Heart left ventricle (tissue), 16 donors: ENCODE measurements around the gene CD247. TPM values are rescaled to one million over a fixed set of nuclear protein-coding genes. Genes with fewer than 3 reads are reported as not detected.

Experiments
- ATAC-seq, 4 donors: fragments of 200-7000 bp; cut with Tn5 transposase; one replicate each; pipeline ENCODE4 v1.9.1; 2020 to 2022; ENCODE audit warnings: moderate library complexity in 4 of 4, mild to moderate bottlenecking in 3 of 4, moderate number of reproducible peaks in 1 of 4
- DNase-seq, 5 donors: peaks; one replicate each; pipeline ENCODE4 v3.0.0-alpha.2; 2020
- H3K27ac ChIP-seq, 12 donors: fragments of 200-600 bp; sonication (generic) in 4 of 12; one replicate each; pipeline versions ENCODE4 v1.5.0 to v1.8.0; 2016 to 2022; ENCODE audit warnings: mild to moderate bottlenecking in 2 of 12
- H3K27me3 ChIP-seq, 9 donors: fragments of 200-600 bp; sonication (generic) in 2 of 9; one replicate each; pipeline versions ENCODE4 v1.5.1 to v1.8.0; 2016 to 2022; ENCODE audit warnings: mild to moderate bottlenecking in 3 of 9
- H3K36me3 ChIP-seq, 9 donors: fragments of 200-600 bp; sonication (generic) in 2 of 9; one replicate each; pipeline versions ENCODE4 v1.5.0 to v1.8.0; 2018 to 2022; ENCODE audit warnings: mild to moderate bottlenecking in 2 of 9
- H3K4me1 ChIP-seq, 12 donors: fragments of 200-600 bp; sonication (generic) in 4 of 12; one replicate each; pipeline versions ENCODE4 v1.5.0 to v1.8.0; 2016 to 2022; ENCODE audit warnings: mild to moderate bottlenecking in 3 of 12
- H3K4me3 ChIP-seq, 12 donors: fragments of 200-600 bp; sonication (generic) in 4 of 12; one replicate each; pipeline versions ENCODE4 v1.5.0 to v1.8.0; 2017 to 2022; ENCODE audit warnings: mild to moderate bottlenecking in 9 of 12, moderate library complexity in 4 of 12
- H3K9me3 ChIP-seq, 12 donors: fragments of 200-600 bp; sonication (generic) in 4 of 12; one replicate each; pipeline versions ENCODE4 v1.5.0 to v1.8.0; 2016 to 2022; ENCODE audit warnings: mild to moderate bottlenecking in 1 of 12
- POLR2A ChIP-seq, 2 donors: fragments of 450-650 bp; IDR thresholded peaks; one replicate each; pipeline ENCODE4 v1.6.1; 2017; ENCODE audit warnings: antibody characterized with exemption in 2 of 2, mild to moderate bottlenecking in 2 of 2, moderate library complexity in 2 of 2
- WGBS, 4 donors: extraction: QIAGEN DNeasy Blood & Tissue Kit in 2 of 4; methylation state at CpG; one replicate each; pipeline versions ENCODE4 v1.1.5 to v1.1.7; 2013 to 2018; 5-methylcytosine and 5-hydroxymethylcytosine counted together
- intact Hi-C, 10 donors: fragments of 100-400 bp; cut with DNase I; formaldehyde crosslinking; loops; one replicate each; pipeline versions ENCODE4 v1.11.1 to v1.14.2; 2022
- polyA plus RNA-seq, 2 donors: library from polyadenylated mRNA; stranded (reverse); fragments of 200-250 nt; gene quantifications; one replicate each; pipeline ENCODE4 v1.2.3, GENCODE V29; 2013
- total RNA-seq, 9 donors: library from RNA; depleted of rRNA in 2 of 9; stranded (reverse); fragments of >200 nt in 2 of 9; fragmentation: NEBNext Ultra II Directional in 3 of 9; extraction: Animal tissue kit (Norgen Biotek cat#: 25700) in 3 of 9; gene quantifications; one replicate each; pipeline versions ENCODE4 v1.1.0 to v1.2.4, GENCODE V29; 2016 to 2023
- TF ChIP-seq, protein P1 (sequence below), 12 donors: fragments of 200-600 bp; sonication (generic) in 4 of 12; IDR thresholded peaks; one replicate each; pipeline versions ENCODE4 v1.5.0 to v1.8.0; 2018 to 2022; ENCODE audit warnings: antibody characterized with exemption in 12 of 12, mild to moderate bottlenecking in 5 of 12
- donor health status: ischemic (EF 13 %, LVEDD 7.1; RV severe dilation, severe dysfunction).
- donor health status: healthy with polysubstance abuse.
- donor health status: DM: no; HTN: yes; CAD: no.
- donor health status: DM: no; HTN: no; CAD: no.
- donor health status: ischemic (EF 25% LVEDD 6.9; RV normal size, moderate dysfunction).
- donor health status: ischemic (EF 25% LVEDD 5.7; RV mildly dilated, moderate dysfunction).
- donor health status: healthy.
- donor health status: DM: yes; HTN: yes; CAD: no.
- donor health status: ischemic (EF 35%, LVEDD 5.7; RV mildly dilated, moderate dysfunction).
- donor health status: nonischemic (EF 11% LVEDD 7.7; RV severe dilation, severe dysfunction).
- donor health status: DM: yes; HTN: yes; CAD: no.
- donor health status: PGD.
- donor health status: ischemic (EF 29% LVEDD 5.4; RV normal size, mild dysfunction).
- donor health status: nonischemic (EF 23%, LVEDD 6.1; RV moderate dilation, normal function).

The CD247 gene
- total and polyA plus RNA-seq, 11 donors, result 0.19 to 7.6 (median 0.47) TPM; not detected in 1

GRCh38 chr1:167439301-167439988, 78.9 kb downstream of the CD247 start:
- 4 to 15% (median 7%) methylated on average over 22 to 49 of the region's 49 CpGs for WGBS, 4 donors
- Histone ChIP-seq H3K4me3 (peak overlapping the region in 10 of 12 donors; percentile 20 to 57 (median 42)), H3K4me1 (peaks cover 0 to 14% (median 9%) of the 10 kb centered on the region in 12 donors), H3K27ac (no peak overlapping the region), H3K9me3 (no peaks in the 10 kb centered on the region), H3K27me3 (peaks cover 0 to 18% (median 10%) of the 10 kb centered on the region in 9 donors), H3K36me3 (no peaks in the 10 kb centered on the region)
- peak in 2 of 4 donors; percentile 33 to 53 for ATAC-seq
- peak in 2 of 5 donors; percentile 41 to 44 for DNase-seq
- intact Hi-C loops, result no loop called here
- TF ChIP-seq, protein P1, sequence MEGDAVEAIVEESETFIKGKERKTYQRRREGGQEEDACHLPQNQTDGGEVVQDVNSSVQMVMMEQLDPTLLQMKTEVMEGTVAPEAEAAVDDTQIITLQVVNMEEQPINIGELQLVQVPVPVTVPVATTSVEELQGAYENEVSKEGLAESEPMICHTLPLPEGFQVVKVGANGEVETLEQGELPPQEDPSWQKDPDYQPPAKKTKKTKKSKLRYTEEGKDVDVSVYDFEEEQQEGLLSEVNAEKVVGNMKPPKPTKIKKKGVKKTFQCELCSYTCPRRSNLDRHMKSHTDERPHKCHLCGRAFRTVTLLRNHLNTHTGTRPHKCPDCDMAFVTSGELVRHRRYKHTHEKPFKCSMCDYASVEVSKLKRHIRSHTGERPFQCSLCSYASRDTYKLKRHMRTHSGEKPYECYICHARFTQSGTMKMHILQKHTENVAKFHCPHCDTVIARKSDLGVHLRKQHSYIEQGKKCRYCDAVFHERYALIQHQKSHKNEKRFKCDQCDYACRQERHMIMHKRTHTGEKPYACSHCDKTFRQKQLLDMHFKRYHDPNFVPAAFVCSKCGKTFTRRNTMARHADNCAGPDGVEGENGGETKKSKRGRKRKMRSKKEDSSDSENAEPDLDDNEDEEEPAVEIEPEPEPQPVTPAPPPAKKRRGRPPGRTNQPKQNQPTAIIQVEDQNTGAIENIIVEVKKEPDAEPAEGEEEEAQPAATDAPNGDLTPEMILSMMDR (IDR thresholded peaks at IDR 0.05), result peak in 3 of 12 donors; percentile 25 to 27 (median 26)
- TF ChIP-seq POLR2A (IDR thresholded peaks at IDR 0.05), result no peak

- Histone ChIP-seq H3K27ac (no peak overlapping the region), H3K4me3 (peak overlapping the region in 1 of 12 donors; percentile 57), H3K36me3 (no peaks in the 10 kb centered on the region), H3K9me3 (no peaks in the 10 kb centered on the region), H3K27me3 (peaks cover 0 to 18% (median 10%) of the 10 kb centered on the region in 9 donors), H3K4me1 (peaks cover 0 to 14% (median 9%) of the 10 kb centered on the region in 12 donors)
- ATAC-seq, result no peak
- WGBS, 4 donors, result 77 to 82% (median 78%) methylated on average over 16 to 17 of the region's 17 CpGs
- intact Hi-C loops, result no loop called here
- no peak for DNase-seq
- no peak for TF ChIP-seq POLR2A (IDR thresholded peaks at IDR 0.05)
- TF ChIP-seq, protein P1 (IDR thresholded peaks at IDR 0.05), result no peak
Observed at GRCh38 chr1:167438171-167439138, 79.9 kb downstream of the CD247 start.

- intact Hi-C loops, result no loop called here
- Histone ChIP-seq H3K36me3 (no peaks in the 10 kb centered on the region), H3K4me3 (no peak overlapping the region), H3K27ac (no peak overlapping the region), H3K9me3 (no peaks in the 10 kb centered on the region), H3K4me1 (peaks cover 0 to 18% (median 9%) of the 10 kb centered on the region in 12 donors), H3K27me3 (peaks cover 0 to 18% (median 10%) of the 10 kb centered on the region in 9 donors)
- ATAC-seq, result no peak
- no peak for DNase-seq
- no peak for TF ChIP-seq POLR2A (IDR thresholded peaks at IDR 0.05)
- TF ChIP-seq, protein P1 (IDR thresholded peaks at IDR 0.05), result no peak
- WGBS, 4 donors, result 91 to 95% (median 93%) methylated on average over 4 of the region's 4 CpGs
Observed at GRCh38 chr1:167435484-167435883, 82.8 kb downstream of the CD247 start.

GRCh38 chr1:167434306-167434705, 84.0 kb downstream of the CD247 start:
- 88 to 95% (median 90%) methylated on average over 3 to 6 of the region's 6 CpGs for WGBS, 4 donors

More at GRCh38 chr1:167434306-167434705, 84.0 kb downstream of the CD247 start:
- no peak for ATAC-seq
- no peak for DNase-seq
- TF ChIP-seq POLR2A (IDR thresholded peaks at IDR 0.05), result no peak
- TF ChIP-seq, protein P1 (IDR thresholded peaks at IDR 0.05), result no peak
- Histone ChIP-seq H3K27ac (no peak overlapping the region), H3K9me3 (no peaks in the 10 kb centered on the region), H3K4me1 (peaks cover 0 to 12% (median 3%) of the 10 kb centered on the region in 12 donors), H3K4me3 (no peak overlapping the region), H3K27me3 (peaks cover 0 to 14% (median 6%) of the 10 kb centered on the region in 9 donors), H3K36me3 (no peaks in the 10 kb centered on the region)
- intact Hi-C loops, result no loop called here
